H1 (cell line): ENCODE measurements around the gene NMB. TPM values are rescaled to one million over a fixed set of nuclear protein-coding genes. Genes with fewer than 3 reads are reported as not detected.

Source experiments
- CTCF ChIA-PET: fragments of 300-600 bp; sonication (Branson Sonifier 250); formaldehyde crosslinking; loops from one replicate; lab custom pipeline; 2021; ENCODE audit not compliant: partially characterized antibody; lab: Charles Lee
- POLR2A ChIA-PET: fragments of 300-600 bp; sonication (Branson Sonifier 250); formaldehyde crosslinking; loops from one replicate; lab custom pipeline; 2021; ENCODE audit warnings: inconsistent platforms; ENCODE audit not compliant: partially characterized antibody; lab: Charles Lee
- DNase-seq, 2 experiments: peaks; one replicate each; pipeline versions ENCODE4 v3.0.0 to v3.0.0-alpha.2; 2010 to 2022; ENCODE audit warnings: low spot score in 2 of 2, low read depth in 1 of 2, mixed read lengths in 1 of 2
- FAIRE-seq: peaks from 2 replicates; lab custom pipeline; 2011; peaks lifted over from hg19 to GRCh38; lab: Jason Lieb, UNC
- H2AFZ ChIP-seq: 2 replicates; pipeline ENCODE4 v1.8.1; 2012; ENCODE audit warnings: low read length, inconsistent platforms
- H2AK5ac ChIP-seq: 2 replicates; pipeline ENCODE4 v1.6.1; 2013; ENCODE audit warnings: low read depth, low read length
- H2BK120ac ChIP-seq: replicated peaks from 2 replicates; pipeline ENCODE3; 2013; ENCODE audit warnings: low read depth, low read length, inconsistent platforms
- H2BK12ac ChIP-seq: 2 replicates; pipeline ENCODE4 v1.6.1; 2013; ENCODE audit warnings: low read depth, low read length
- H2BK15ac ChIP-seq: 2 replicates; pipeline ENCODE4 v1.6.1; 2013; ENCODE audit warnings: low read length
- H2BK20ac ChIP-seq: 2 replicates; pipeline ENCODE4 v1.6.1; 2013; ENCODE audit warnings: low read length
- H2BK5ac ChIP-seq: 2 replicates; pipeline ENCODE4 v1.6.1; 2013; ENCODE audit warnings: low read depth, low read length
- H3K14ac ChIP-seq: 2 replicates; pipeline ENCODE4 v1.6.1; 2013; ENCODE audit warnings: inconsistent platforms; ENCODE audit not compliant: insufficient read length
- H3K18ac ChIP-seq: 2 replicates; pipeline ENCODE4 v1.6.1; 2013; ENCODE audit warnings: low read length; ENCODE audit errors: extremely low read depth
- H3K23ac ChIP-seq: 2 replicates; pipeline ENCODE4 v1.6.1; 2013; ENCODE audit warnings: inconsistent platforms; ENCODE audit not compliant: insufficient read length
- H3K23me2 ChIP-seq: 2 replicates; pipeline ENCODE4 v1.6.1; 2013; ENCODE audit warnings: low read depth, low read length
- H3K27ac ChIP-seq: 2 replicates; pipeline ENCODE4 v1.6.1; 2011; ENCODE audit warnings: low read depth, low read length, inconsistent platforms
- H3K27me3 ChIP-seq, 4 experiments: replicated peaks in 1 of 4; 1 replicate in 1 of 4; 2 replicates in 3 of 4; pipeline versions ENCODE4 v1.6.1 to v1.8.1; 2011 to 2013; ENCODE audit warnings: low read length in 3 of 4, mild to moderate bottlenecking in 3 of 4, inconsistent platforms in 2 of 4, mixed read lengths in 2 of 4, moderate library complexity in 1 of 4; ENCODE audit not compliant: control insufficient read depth in 3 of 4, insufficient read depth in 3 of 4; ENCODE audit errors: extremely low read depth in 1 of 4
- H3K36me3 ChIP-seq, 4 experiments: 2 replicates each; pipeline versions ENCODE4 v1.6.1 to v1.8.1; 2011 to 2013; ENCODE audit warnings: mild to moderate bottlenecking in 4 of 4, low read length in 3 of 4, moderate library complexity in 2 of 4, control low read depth in 1 of 4, inconsistent platforms in 1 of 4; ENCODE audit not compliant: insufficient read depth in 4 of 4, control insufficient read depth in 2 of 4
- H3K4ac ChIP-seq: replicated peaks from 2 replicates; pipeline ENCODE3; 2013; ENCODE audit warnings: low read length, low read depth, mixed read lengths, inconsistent platforms; ENCODE audit not compliant: insufficient read length
- H3K4me1 ChIP-seq, 4 experiments: replicated peaks in 1 of 4; 1 replicate in 1 of 4; 2 replicates in 3 of 4; pipeline versions ENCODE4 v1.6.1 to v1.8.1; 2011 to 2013; ENCODE audit warnings: low read length in 3 of 4, inconsistent platforms in 2 of 4, mixed read lengths in 1 of 4; ENCODE audit not compliant: insufficient read depth in 4 of 4, control insufficient read depth in 3 of 4
- H3K4me2 ChIP-seq, 2 experiments: 2 replicates each; pipeline versions ENCODE4 v1.6.1 to v1.8.1; 2011 to 2013; ENCODE audit warnings: low read depth in 2 of 2, low read length in 2 of 2, control low read depth in 1 of 2, inconsistent platforms in 1 of 2, mild to moderate bottlenecking in 1 of 2; ENCODE audit not compliant: insufficient read depth in 1 of 2
- H3K4me3 ChIP-seq, 4 experiments: fragments of 200-600, 300-600 bp in 1 of 4; sonication (generic), shearing (Covaris generic), sonication (Bioruptor Twin) in 1 of 4; 2 replicates each; pipeline versions ENCODE4 v1.5.1 to v1.8.1; 2011 to 2016; ENCODE audit warnings: low read length in 4 of 4, low read depth in 3 of 4, control low read depth in 2 of 4, inconsistent platforms in 2 of 4, mild to moderate bottlenecking in 2 of 4, mixed read lengths in 1 of 4, moderate library complexity in 1 of 4; ENCODE audit not compliant: insufficient read depth in 2 of 4; ENCODE audit errors: extremely low read depth in 1 of 4
- H3K56ac ChIP-seq: replicated peaks from 2 replicates; pipeline ENCODE3; 2013; ENCODE audit warnings: low read depth, mild to moderate bottlenecking, mixed read lengths, low read length, inconsistent platforms; ENCODE audit not compliant: insufficient read length
- H3K79me1 ChIP-seq: 2 replicates; pipeline ENCODE4 v1.6.1; 2013; ENCODE audit warnings: low read depth, low read length, control low read depth
- H3K79me2 ChIP-seq, 2 experiments: 2 replicates each; pipeline versions ENCODE4 v1.6.1 to v1.8.1; 2012 to 2013; ENCODE audit warnings: low read length in 2 of 2, mild to moderate bottlenecking in 2 of 2, inconsistent platforms in 1 of 2; ENCODE audit not compliant: insufficient read depth in 2 of 2, control insufficient read depth in 1 of 2
- H3K9ac ChIP-seq, 4 experiments: replicated peaks in 1 of 4; 1 replicate in 1 of 4; 2 replicates in 3 of 4; pipeline versions ENCODE4 v1.6.1 to v1.8.1; 2011 to 2013; ENCODE audit warnings: low read depth in 3 of 4, low read length in 3 of 4, control low read depth in 2 of 4, mild to moderate bottlenecking in 2 of 4, moderate library complexity in 2 of 4, inconsistent platforms in 1 of 4; ENCODE audit errors: extremely low read depth in 1 of 4
- H3K9me3 ChIP-seq, 2 experiments: 2 replicates each; pipeline versions ENCODE4 v1.6.1 to v1.8.1; 2012 to 2013; ENCODE audit warnings: mild to moderate bottlenecking in 2 of 2, moderate library complexity in 2 of 2, control low read depth in 1 of 2, inconsistent platforms in 1 of 2, low read depth in 1 of 2, low read length in 1 of 2, mixed read lengths in 1 of 2; ENCODE audit not compliant: insufficient read depth in 2 of 2
- H4K20me1 ChIP-seq, 2 experiments: replicated peaks in 1 of 2; 2 replicates each; pipeline versions ENCODE3 to v1.8.1; 2011 to 2013; ENCODE audit warnings: inconsistent platforms in 2 of 2, low read length in 2 of 2, mild to moderate bottlenecking in 1 of 2; ENCODE audit not compliant: insufficient read depth in 2 of 2, control insufficient read depth in 1 of 2
- H4K5ac ChIP-seq: 2 replicates; pipeline ENCODE4 v1.6.1; 2013; ENCODE audit warnings: low read length, low read depth, mixed read lengths, inconsistent platforms; ENCODE audit not compliant: insufficient read length
- H4K8ac ChIP-seq: 2 replicates; pipeline ENCODE4 v1.8.0; 2013; ENCODE audit warnings: mild to moderate bottlenecking, moderate library complexity, low read length, inconsistent platforms; ENCODE audit not compliant: insufficient read depth; ENCODE audit errors: extremely low read depth
- H4K91ac ChIP-seq: replicated peaks from 2 replicates; pipeline ENCODE3; 2013; ENCODE audit warnings: low read length, mixed read lengths, inconsistent platforms; ENCODE audit not compliant: insufficient read length
- BCL11A ChIP-seq, 2 experiments: IDR thresholded peaks; one replicate each; pipeline ENCODE4 v1.6.1; 2011; ENCODE audit warnings: low read depth in 2 of 2, low read length in 2 of 2, mild to moderate bottlenecking in 2 of 2
- BRCA1 ChIP-seq: IDR thresholded peaks from 2 replicates; pipeline ENCODE4 v1.6.1; 2012; ENCODE audit warnings: low read depth, low read length, improper control_type of control experiment
- CHD2 ChIP-seq: IDR thresholded peaks from 2 replicates; pipeline ENCODE4 v1.6.1; 2012; ENCODE audit warnings: low read length, improper control_type of control experiment
- EP300 ChIP-seq, 2 experiments: IDR thresholded peaks; 1 replicate in 1 of 2; 2 replicates in 1 of 2; pipeline ENCODE4 v1.6.1; 2011 to 2012; ENCODE audit warnings: low read depth in 2 of 2, low read length in 2 of 2, mild to moderate bottlenecking in 2 of 2, borderline replicate concordance in 1 of 2, inconsistent platforms in 1 of 2, moderate library complexity in 1 of 2
- EZH2 ChIP-seq: fragments of 200-600 bp; sonication (generic); IDR thresholded peaks from 2 replicates; pipeline ENCODE4 v1.7.1; 2012; ENCODE audit warnings: low read depth, mild to moderate bottlenecking, moderate library complexity, low read length, inconsistent platforms; ENCODE audit not compliant: severe bottlenecking
- KDM4A ChIP-seq: IDR thresholded peaks from one replicate; pipeline ENCODE4 v1.7.1; 2012; ENCODE audit warnings: low read depth, mild to moderate bottlenecking, moderate library complexity, low read length, inconsistent platforms; ENCODE audit not compliant: severe bottlenecking
- NANOG ChIP-seq: IDR thresholded peaks from 2 replicates; pipeline ENCODE4 v1.6.1; 2011; ENCODE audit warnings: low read length, low read depth, mild to moderate bottlenecking, inconsistent platforms; ENCODE audit not compliant: insufficient read depth, poor library complexity, severe bottlenecking
- RAD21 ChIP-seq, 2 experiments: IDR thresholded peaks in 1 of 2; conservative IDR thresholded peaks in 1 of 2; 2 replicates each; pipeline ENCODE4 v1.6.1; 2011; ENCODE audit warnings: low read depth in 2 of 2, low read length in 2 of 2, improper control_type of control experiment in 1 of 2, inconsistent platforms in 1 of 2, mild to moderate bottlenecking in 1 of 2, moderate library complexity in 1 of 2
- SP1 ChIP-seq: IDR thresholded peaks from 2 replicates; pipeline ENCODE4 v1.6.1; 2011; ENCODE audit warnings: low read depth, low read length
- SP2 ChIP-seq: IDR thresholded peaks from 2 replicates; pipeline ENCODE4 v1.6.1; 2012; ENCODE audit warnings: mild to moderate bottlenecking, low read length, inconsistent platforms
- ZNF274 ChIP-seq: IDR thresholded peaks from 2 replicates; pipeline ENCODE4 v1.7.0; 2012; ENCODE audit warnings: low read length, borderline replicate concordance; ENCODE audit errors: extremely low read depth
- WGBS, 2 experiments: shearing (Covaris generic) in 1 of 2; methylation state at CpG; one replicate each; pipeline versions ENCODE4 v1.1.6 to v1.1.7; 2013 to 2015; ENCODE audit warnings: low lambda C conversion rate in 2 of 2, mixed read lengths in 2 of 2, inconsistent platforms in 1 of 2, low coverage in 1 of 2, missing lambda C conversion rate in 1 of 2; ENCODE audit not compliant: insufficient replicate concordance in 2 of 2, insufficient coverage in 1 of 2, insufficient read length in 1 of 2; ENCODE audit errors: extremely low coverage in 1 of 2, missing lambda C conversion rate in 1 of 2; 5-methylcytosine and 5-hydroxymethylcytosine counted together
- polyA plus RNA-seq, 7 experiments: library from polyadenylated mRNA; depleted of rRNA in 3 of 7; stranded (reverse) in 5 of 7; unstranded in 2 of 7; fragments of >200 nt in 5 of 7; fragments of 200-250 nt in 2 of 7; gene quantifications; 1 replicate in 5 of 7; 2 replicates in 1 of 7; 4 replicates in 1 of 7; pipeline versions ENCODE4 v1.2.1 to v1.2.3, GENCODE V29; 2011 to 2013; ENCODE audit warnings: missing spikeins in 2 of 7, mixed read lengths in 2 of 7
- total RNA-seq: library from RNA; stranded (reverse); fragmentation: NEBNext Ultra II Directional; extraction: Animal tissue kit (Norgen Biotek cat#: 25700); gene quantifications from 2 replicates; pipeline ENCODE4 v1.2.1, GENCODE V29; 2021
- TF ChIP-seq, protein P1 (sequence below): IDR thresholded peaks from 2 replicates; pipeline ENCODE4 v1.6.1; 2011; ENCODE audit warnings: low read length, improper control_type of control experiment

NMB gene
- total and polyA plus RNA-seq, 2 of the 8 experiments (the other 6 are each of a cell fraction or from before 2014, with no cell fraction given) = 9.3 to 13.6 TPM

- Histone ChIP-seq H2AFZ (no peak overlapping the region), H3K4ac (no peak overlapping the region), H3K27ac (no peak overlapping the region), H2BK12ac (no peak overlapping the region), H3K14ac (no peak overlapping the region), H4K91ac (no peak overlapping the region), H3K23me2 (peaks cover 5% of the 10 kb centered on the region; the same call in 1 of the 2 replicates), H3K56ac (no peak overlapping the region), H3K4me1 (peaks cover 0 to 14% (median 13%) of the 10 kb centered on the region in 4 experiments; a peak in 6 of 7 replicates), H2BK20ac (no peak overlapping the region), H3K4me2 (no peak overlapping the region), H3K36me3 (peaks cover 0 to 11% (median 5%) of the 10 kb centered on the region in 4 experiments; a peak in 5 of 8 replicates), H4K5ac (no peak overlapping the region), H2BK5ac (no peak overlapping the region), H2BK15ac (no peak overlapping the region), H2BK120ac (no peak overlapping the region), H3K79me1 (0 out of 2 replicates have a peak, but pooled peaks cover 2% of the 10 kb centered on the region), H3K23ac (no peak overlapping the region), H3K18ac (no peak overlapping the region), H4K8ac (no peak overlapping the region), H3K4me3 (no peak overlapping the region), H3K27me3 (peaks cover 0 to 13% (median 9%) of the 10 kb centered on the region in 4 experiments; a peak in 5 of 7 replicates), H3K9me3 (no peaks in the 10 kb centered on the region), H4K20me1 (peaks cover 0 to 2% of the 10 kb centered on the region in 2 experiments), H3K79me2 (no peaks in the 10 kb centered on the region), H3K9ac (no peak overlapping the region), H2AK5ac (no peak overlapping the region)
- 94% methylated on average over 7 of the region's 10 CpGs; no CpG with 5 or more reads in 1 of the 2 experiments for WGBS, 2 experiments
- DNase-seq (no peak), FAIRE-seq (no peak)
- ChIA-PET CTCF (interaction anchor here (0.5 to 10.6 kb wide), 5 partner anchors 39 to 1865 kb away, joined by 3 to 86 read pairs (median 4); no protein-coding TSS in a partner anchor), POLR2A (interaction anchor here (1.2 to 2.0 kb wide), 2 partner anchors 55 to 60 kb away, joined by 3 to 10 read pairs; partner anchors contain the start of gene SEC11A)
- TF ChIP-seq EZH2 (no peak), BCL11A (IDR thresholded peaks at IDR 0.05; ENCODE audit: low read depth in 2 of 2, low read length in 2 of 2) (no peak), SP2 (no peak), RAD21 (IDR thresholded peaks at IDR 0.05 in 1 of 2, conservative IDR thresholded peaks at IDR 0.05 in 1 of 2; ENCODE audit: low read depth in 2 of 2, low read length in 2 of 2) (no peak), SP1 (no peak), BRCA1 (no peak), CHD2 (no peak), EP300 (IDR thresholded peaks at IDR 0.05; ENCODE audit: borderline replicate concordance in 1 of 2, low read depth in 2 of 2, low read length in 2 of 2) (no peak), ZNF274 (no peak), KDM4A (no peak), NANOG (no peak)
- TF ChIP-seq, protein P1, sequence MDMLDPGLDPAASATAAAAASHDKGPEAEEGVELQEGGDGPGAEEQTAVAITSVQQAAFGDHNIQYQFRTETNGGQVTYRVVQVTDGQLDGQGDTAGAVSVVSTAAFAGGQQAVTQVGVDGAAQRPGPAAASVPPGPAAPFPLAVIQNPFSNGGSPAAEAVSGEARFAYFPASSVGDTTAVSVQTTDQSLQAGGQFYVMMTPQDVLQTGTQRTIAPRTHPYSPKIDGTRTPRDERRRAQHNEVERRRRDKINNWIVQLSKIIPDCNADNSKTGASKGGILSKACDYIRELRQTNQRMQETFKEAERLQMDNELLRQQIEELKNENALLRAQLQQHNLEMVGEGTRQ = no peak
Observed at GRCh38 chr15:84661001-84661400, 3.0 kb upstream of the NMB start.
